H1 (cell line): ENCODE data around the gene NBPF1.
"Not testable (repeated sequence)": the region's sequence is repeated elsewhere in the genome, so short reads cannot be mapped to it uniquely, and the experiment has no call there.

Source experiments
- POLR2A ChIP-seq, 2 experiments: IDR thresholded peaks; 1 replicate in 1 of 2; 2 replicates in 1 of 2; pipeline ENCODE4 v1.6.1; 2011; ENCODE audit warnings: low read depth in 2 of 2, low read length in 2 of 2, mild to moderate bottlenecking in 2 of 2; ENCODE audit errors: control extremely low read depth in 1 of 2
- RAD21 ChIP-seq, 2 experiments: IDR thresholded peaks in 1 of 2; conservative IDR thresholded peaks in 1 of 2; 2 replicates each; pipeline ENCODE4 v1.6.1; 2011; ENCODE audit warnings: low read depth in 2 of 2, low read length in 2 of 2, improper control_type of control experiment in 1 of 2, inconsistent platforms in 1 of 2, mild to moderate bottlenecking in 1 of 2, moderate library complexity in 1 of 2
- RFX5 ChIP-seq: IDR thresholded peaks from 2 replicates; pipeline ENCODE4 v1.6.1; 2011; ENCODE audit warnings: low read depth, low read length, improper control_type of control experiment, borderline replicate concordance
- SP4 ChIP-seq: IDR thresholded peaks from 2 replicates; pipeline ENCODE4 v1.6.1; 2012; ENCODE audit warnings: low read length, inconsistent platforms
- TEAD4 ChIP-seq: IDR thresholded peaks from 2 replicates; pipeline ENCODE4 v1.6.1; 2012; ENCODE audit warnings: low read depth, low read length, inconsistent platforms, mixed read lengths
- YY1 ChIP-seq: IDR thresholded peaks from 2 replicates; pipeline ENCODE4 v1.6.1; 2011; ENCODE audit warnings: low read depth, mild to moderate bottlenecking, low read length
- TF ChIP-seq, protein P1 (sequence below), 3 experiments: IDR thresholded peaks; 1 replicate in 2 of 3; 2 replicates in 1 of 3; pipeline versions ENCODE4 v1.5.1 to v1.6.1; 2011; ENCODE audit warnings: low read length in 3 of 3, mild to moderate bottlenecking in 3 of 3, inconsistent platforms in 2 of 3, low read depth in 1 of 3, moderate library complexity in 1 of 3; ENCODE audit not compliant: insufficient read depth in 1 of 3; ENCODE audit errors: control extremely low read depth in 1 of 3

DNA sequence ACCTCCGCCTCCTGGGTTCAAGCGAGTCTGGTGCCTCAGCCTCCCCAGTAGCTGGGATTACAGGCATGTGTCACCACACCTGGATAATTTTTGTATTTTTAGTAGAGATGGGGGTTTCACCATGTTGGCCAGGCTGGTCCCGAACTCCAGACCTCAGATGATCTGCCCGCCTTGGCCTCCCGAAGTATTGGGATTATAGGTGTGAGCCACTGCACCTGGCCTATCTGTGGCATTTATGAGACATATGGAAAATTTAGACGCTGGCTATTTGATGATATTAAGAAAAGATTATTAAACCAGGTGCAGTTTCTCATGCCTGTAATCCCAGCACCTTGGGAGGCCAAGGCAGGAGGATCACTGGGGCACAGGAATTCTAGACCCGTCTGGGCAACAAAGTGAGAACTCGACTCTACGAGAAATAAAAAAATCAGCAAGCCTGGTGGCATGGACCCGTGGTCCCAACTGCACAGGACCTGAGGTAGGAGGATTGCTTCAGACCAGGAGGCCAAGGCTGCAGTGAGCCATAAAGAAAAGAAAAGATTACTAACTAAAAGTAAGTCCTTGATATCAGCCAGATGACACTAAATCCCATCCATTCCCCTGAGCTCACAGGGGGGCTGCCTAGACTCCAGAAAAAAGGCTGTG is 23.3 kb upstream of the NBPF1 start:
- TF ChIP-seq, protein P1, sequence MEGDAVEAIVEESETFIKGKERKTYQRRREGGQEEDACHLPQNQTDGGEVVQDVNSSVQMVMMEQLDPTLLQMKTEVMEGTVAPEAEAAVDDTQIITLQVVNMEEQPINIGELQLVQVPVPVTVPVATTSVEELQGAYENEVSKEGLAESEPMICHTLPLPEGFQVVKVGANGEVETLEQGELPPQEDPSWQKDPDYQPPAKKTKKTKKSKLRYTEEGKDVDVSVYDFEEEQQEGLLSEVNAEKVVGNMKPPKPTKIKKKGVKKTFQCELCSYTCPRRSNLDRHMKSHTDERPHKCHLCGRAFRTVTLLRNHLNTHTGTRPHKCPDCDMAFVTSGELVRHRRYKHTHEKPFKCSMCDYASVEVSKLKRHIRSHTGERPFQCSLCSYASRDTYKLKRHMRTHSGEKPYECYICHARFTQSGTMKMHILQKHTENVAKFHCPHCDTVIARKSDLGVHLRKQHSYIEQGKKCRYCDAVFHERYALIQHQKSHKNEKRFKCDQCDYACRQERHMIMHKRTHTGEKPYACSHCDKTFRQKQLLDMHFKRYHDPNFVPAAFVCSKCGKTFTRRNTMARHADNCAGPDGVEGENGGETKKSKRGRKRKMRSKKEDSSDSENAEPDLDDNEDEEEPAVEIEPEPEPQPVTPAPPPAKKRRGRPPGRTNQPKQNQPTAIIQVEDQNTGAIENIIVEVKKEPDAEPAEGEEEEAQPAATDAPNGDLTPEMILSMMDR (IDR thresholded peaks at IDR 0.05; ENCODE audit: control extremely low read depth in 1 of 3, insufficient read depth in 1 of 3, low read depth in 1 of 3, low read length in 3 of 3): not testable (repeated sequence)
- not testable (repeated sequence) for TF ChIP-seq TEAD4; RAD21 (IDR thresholded peaks at IDR 0.05 in 1 of 2, conservative IDR thresholded peaks at IDR 0.05 in 1 of 2; ENCODE audit: low read depth in 2 of 2, low read length in 2 of 2); RFX5; YY1; SP4; POLR2A (IDR thresholded peaks at IDR 0.05; ENCODE audit: control extremely low read depth in 1 of 2, low read depth in 2 of 2, low read length in 2 of 2)
